GM19328 (cell line): ENCODE data around the gene DLX2.

Source experiments
- ATAC-seq: cut with Tn5 transposase; IDR thresholded peaks from one replicate; pipeline ENCODE4 v1.9.1; 2021; ENCODE audit warnings: mild to moderate bottlenecking, moderate library complexity; ENCODE audit not compliant: unreplicated experiment

The DLX2 gene

GRCh38 chr2:172107690-172108586, 5.2 kb upstream of the DLX2 start:
- ATAC-seq, result no peak

- ATAC-seq, result no peak
Observed at GRCh38 chr2:172106108-172106961, 3.6 kb upstream of the DLX2 start.

- no peak for ATAC-seq
Observed at GRCh38 chr2:172105471-172106107, 2.9 kb upstream of the DLX2 start.

- no peak for ATAC-seq
Observed at GRCh38 chr2:172103471-172104272, 972 bp upstream of the DLX2 start.

GRCh38 chr2:172101821-172102390, 794 bp downstream of the DLX2 start:
- no peak for ATAC-seq

GRCh38 chr2:172100935-172101820, 1.5 kb downstream of the DLX2 start:
- no peak for ATAC-seq

- no peak for ATAC-seq
Observed at GRCh38 chr2:172100080-172100934, 2.4 kb downstream of the DLX2 start.

- ATAC-seq, result no peak
Observed at GRCh38 chr2:172099472-172100079, 3.1 kb downstream of the DLX2 start.

GRCh38 chr2:172098650-172099471, 3.8 kb downstream of the DLX2 start:
- ATAC-seq, result no peak

GRCh38 chr2:172098287-172098649, 4.4 kb downstream of the DLX2 start:
- no peak for ATAC-seq

- ATAC-seq, result no peak
Observed at GRCh38 chr2:172097557-172098131, 5.1 kb downstream of the DLX2 start.

- ATAC-seq, result no peak
Observed at GRCh38 chr2:172096626-172097547, 5.8 kb downstream of the DLX2 start.

- no peak for ATAC-seq
Observed at GRCh38 chr2:172095905-172096625, 6.6 kb downstream of the DLX2 start.

GRCh38 chr2:172095146-172095904, 7.4 kb downstream of the DLX2 start:
- ATAC-seq, result no peak
